Esophagus squamous epithelium (tissue), 4 donors: ENCODE data around the gene AZIN2.
"Not testable (repeated sequence)": the region's sequence is repeated elsewhere in the genome, so short reads cannot be mapped to it uniquely, and the experiment has no call there.

Source experiments
- POLR2A ChIP-seq, 4 donors: fragments of 450-650 bp; IDR thresholded peaks; one replicate each; pipeline ENCODE4 v1.6.1; 2017; ENCODE audit warnings: antibody characterized with exemption in 4 of 4, mild to moderate bottlenecking in 4 of 4, moderate library complexity in 3 of 4
- TF ChIP-seq, protein P1 (sequence below), 6 experiments: fragments of 450-650 bp in 4 of 6; fragments of 200-600 bp in 2 of 6; sonication (generic) in 2 of 6; IDR thresholded peaks; one replicate each; pipeline ENCODE4 v1.5.1; 2016 to 2019; ENCODE audit warnings: antibody characterized with exemption in 6 of 6, mild to moderate bottlenecking in 4 of 6, moderate library complexity in 4 of 6

DNA sequence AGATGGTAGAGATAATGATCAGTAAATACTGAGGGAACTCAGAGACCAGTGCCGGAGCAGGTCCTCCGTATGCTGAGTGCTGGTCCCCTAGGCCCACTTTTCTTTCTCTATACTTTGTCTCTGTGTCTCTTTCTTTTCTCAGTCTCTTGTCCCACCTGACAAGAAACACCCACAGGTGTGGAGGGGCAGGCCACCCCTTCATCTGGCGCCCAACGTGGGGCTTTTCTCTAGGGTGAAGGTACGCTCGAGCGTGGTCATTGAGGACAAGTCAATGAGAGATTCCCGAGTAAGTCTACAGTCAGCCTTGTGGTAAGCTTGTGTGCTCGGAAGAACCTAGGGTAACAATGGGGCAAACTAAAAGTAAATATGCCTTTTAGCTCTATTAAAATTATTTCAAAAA is 16.7 kb upstream of the AZIN2 start:
- TF ChIP-seq, protein P1, sequence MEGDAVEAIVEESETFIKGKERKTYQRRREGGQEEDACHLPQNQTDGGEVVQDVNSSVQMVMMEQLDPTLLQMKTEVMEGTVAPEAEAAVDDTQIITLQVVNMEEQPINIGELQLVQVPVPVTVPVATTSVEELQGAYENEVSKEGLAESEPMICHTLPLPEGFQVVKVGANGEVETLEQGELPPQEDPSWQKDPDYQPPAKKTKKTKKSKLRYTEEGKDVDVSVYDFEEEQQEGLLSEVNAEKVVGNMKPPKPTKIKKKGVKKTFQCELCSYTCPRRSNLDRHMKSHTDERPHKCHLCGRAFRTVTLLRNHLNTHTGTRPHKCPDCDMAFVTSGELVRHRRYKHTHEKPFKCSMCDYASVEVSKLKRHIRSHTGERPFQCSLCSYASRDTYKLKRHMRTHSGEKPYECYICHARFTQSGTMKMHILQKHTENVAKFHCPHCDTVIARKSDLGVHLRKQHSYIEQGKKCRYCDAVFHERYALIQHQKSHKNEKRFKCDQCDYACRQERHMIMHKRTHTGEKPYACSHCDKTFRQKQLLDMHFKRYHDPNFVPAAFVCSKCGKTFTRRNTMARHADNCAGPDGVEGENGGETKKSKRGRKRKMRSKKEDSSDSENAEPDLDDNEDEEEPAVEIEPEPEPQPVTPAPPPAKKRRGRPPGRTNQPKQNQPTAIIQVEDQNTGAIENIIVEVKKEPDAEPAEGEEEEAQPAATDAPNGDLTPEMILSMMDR (IDR thresholded peaks at IDR 0.05), result not testable (repeated sequence)
- not testable (repeated sequence) for TF ChIP-seq POLR2A (IDR thresholded peaks at IDR 0.05)
